ENCODE results near the gene MRPL24. TPM values are rescaled to one million over a fixed set of nuclear protein-coding genes. Genes with fewer than 3 reads are reported as not detected.
A peak's percentile ranks its signal among the peaks of the same experiment; 100 is the strongest.

Gene MRPL24
- total and polyA plus RNA-seq, 2 of the 13 experiments (the other 11 are each of a cell fraction or from before 2014, with no cell fraction given), result 38.1 to 42.9 TPM

DNA sequence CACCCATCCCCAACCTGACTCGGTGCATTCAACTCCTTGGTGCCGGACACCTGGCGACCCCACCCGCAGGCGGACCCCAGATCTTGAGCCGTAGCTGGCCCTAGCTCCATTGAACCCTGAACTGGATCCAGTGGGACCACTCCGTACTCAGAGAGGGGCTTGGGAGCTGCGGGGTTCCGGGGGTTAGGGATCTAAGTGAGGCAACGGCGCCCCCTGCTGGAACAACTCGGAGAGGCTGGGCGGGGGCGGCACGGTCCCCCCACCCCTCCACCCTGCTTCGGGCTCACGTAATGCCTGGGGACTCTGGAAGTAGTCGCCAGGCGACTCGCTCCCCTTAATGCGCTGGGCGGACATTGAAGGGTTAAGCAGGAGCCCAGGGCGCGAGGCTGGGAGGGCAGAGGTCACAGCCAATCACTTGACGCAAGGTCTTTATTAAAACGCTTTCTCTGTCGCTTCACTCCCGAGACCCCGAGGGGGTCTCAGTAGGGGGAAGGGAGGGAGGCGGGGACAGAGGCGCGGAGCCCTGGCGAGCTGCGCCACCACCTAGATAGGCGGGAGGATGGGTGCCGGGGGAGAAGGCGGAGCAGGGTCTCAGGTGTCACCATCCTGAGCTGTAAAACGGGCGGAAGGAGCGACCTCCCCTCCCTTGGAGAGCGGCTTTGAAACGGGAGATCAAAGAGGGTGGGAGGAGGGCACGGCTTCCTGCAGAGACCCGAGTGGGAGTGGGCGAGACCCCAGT lies 34.8 kb downstream of the MRPL24 start (continued):
- peak; percentile 31; the same call in 1 of the 2 replicates for TF ChIP-seq ZNF574 (CRISPR knock-in tag; IDR thresholded peaks at IDR 0.05)
- TF ChIP-seq TOPORS (CRISPR knock-in tag; IDR thresholded peaks at IDR 0.05), result no peak
- TF ChIP-seq TAF1 (CRISPR knock-in tag; IDR thresholded peaks at IDR 0.05), result no peak
- TF ChIP-seq SNAPC4 (CRISPR knock-in tag; IDR thresholded peaks at IDR 0.05), result 0 out of 2 replicates have a peak, but pooled peaks have one; percentile 42
- no peak for TF ChIP-seq RFX1 (IDR thresholded peaks at IDR 0.05)
- peak; percentile 64; the same call in 1 of the 2 replicates for TF ChIP-seq ZNF563 (CRISPR knock-in tag; IDR thresholded peaks at IDR 0.05)
- TF ChIP-seq SIX4 (CRISPR knock-in tag; IDR thresholded peaks at IDR 0.05), result peak; percentile 79
- TF ChIP-seq ZNF543 (CRISPR knock-in tag; IDR thresholded peaks at IDR 0.05), result no peak; the same call in 1 of the 2 replicates
- TF ChIP-seq, protein P1, sequence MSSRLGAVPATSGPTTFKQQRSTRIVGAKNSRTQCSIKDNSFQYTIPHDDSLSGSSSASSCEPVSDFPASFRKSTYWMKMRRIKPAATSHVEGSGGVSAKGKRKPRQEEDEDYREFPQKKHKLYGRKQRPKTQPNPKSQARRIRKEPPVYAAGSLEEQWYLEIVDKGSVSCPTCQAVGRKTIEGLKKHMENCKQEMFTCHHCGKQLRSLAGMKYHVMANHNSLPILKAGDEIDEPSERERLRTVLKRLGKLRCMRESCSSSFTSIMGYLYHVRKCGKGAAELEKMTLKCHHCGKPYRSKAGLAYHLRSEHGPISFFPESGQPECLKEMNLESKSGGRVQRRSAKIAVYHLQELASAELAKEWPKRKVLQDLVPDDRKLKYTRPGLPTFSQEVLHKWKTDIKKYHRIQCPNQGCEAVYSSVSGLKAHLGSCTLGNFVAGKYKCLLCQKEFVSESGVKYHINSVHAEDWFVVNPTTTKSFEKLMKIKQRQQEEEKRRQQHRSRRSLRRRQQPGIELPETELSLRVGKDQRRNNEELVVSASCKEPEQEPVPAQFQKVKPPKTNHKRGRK (CRISPR knock-in tag; IDR thresholded peaks at IDR 0.05), result no peak
- TF ChIP-seq ZNF652 (CRISPR knock-in tag; IDR thresholded peaks at IDR 0.05; ENCODE audit: borderline replicate concordance, low read depth), result peak; percentile 92
- peak; percentile 14; the same call in 1 of the 2 replicates for TF ChIP-seq TCF7 (IDR thresholded peaks at IDR 0.05; ENCODE audit: low read depth)
- no peak for TF ChIP-seq MAFK (conservative IDR thresholded peaks at IDR 0.05 in 1 of 2, IDR thresholded peaks at IDR 0.05 in 1 of 2; ENCODE audit: low read length in 2 of 2)
- TF ChIP-seq, protein P2, sequence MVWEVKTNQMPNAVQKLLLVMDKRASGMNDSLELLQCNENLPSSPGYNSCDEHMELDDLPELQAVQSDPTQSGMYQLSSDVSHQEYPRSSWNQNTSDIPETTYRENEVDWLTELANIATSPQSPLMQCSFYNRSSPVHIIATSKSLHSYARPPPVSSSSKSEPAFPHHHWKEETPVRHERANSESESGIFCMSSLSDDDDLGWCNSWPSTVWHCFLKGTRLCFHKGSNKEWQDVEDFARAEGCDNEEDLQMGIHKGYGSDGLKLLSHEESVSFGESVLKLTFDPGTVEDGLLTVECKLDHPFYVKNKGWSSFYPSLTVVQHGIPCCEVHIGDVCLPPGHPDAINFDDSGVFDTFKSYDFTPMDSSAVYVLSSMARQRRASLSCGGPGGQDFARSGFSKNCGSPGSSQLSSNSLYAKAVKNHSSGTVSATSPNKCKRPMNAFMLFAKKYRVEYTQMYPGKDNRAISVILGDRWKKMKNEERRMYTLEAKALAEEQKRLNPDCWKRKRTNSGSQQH (CRISPR knock-in tag; IDR thresholded peaks at IDR 0.05; ENCODE audit: low read depth), result no peak
- no peak for TF ChIP-seq ZNF709 (CRISPR knock-in tag; IDR thresholded peaks at IDR 0.05)
- TF ChIP-seq ZBTB42 (CRISPR knock-in tag; IDR thresholded peaks at IDR 0.05), result 0 out of 2 replicates have a peak, but pooled peaks have one; percentile 42
- no peak for TF ChIP-seq ZNF784 (CRISPR knock-in tag; IDR thresholded peaks at IDR 0.05; ENCODE audit: borderline replicate concordance)
- no peak for TF ChIP-seq ZSCAN20 (CRISPR knock-in tag; IDR thresholded peaks at IDR 0.05; ENCODE audit: borderline replicate concordance)
- no peak for TF ChIP-seq ZFAT (CRISPR knock-in tag; conservative IDR thresholded peaks at IDR 0.05)

All from HepG2 (cell line).